NT2/D1 (cell line): ENCODE data around the gene LORICRIN.

Experiments
- DNase-seq: peaks from one replicate; pipeline ENCODE4 v3.0.0-alpha.2; 2011; ENCODE audit warnings: low read depth, low spot score
- H3K27me3 ChIP-seq: 2 replicates; pipeline ENCODE4 v1.6.0; 2011; ENCODE audit warnings: mild to moderate bottlenecking; ENCODE audit not compliant: insufficient read length, insufficient read depth
- H3K36me3 ChIP-seq: 2 replicates; pipeline ENCODE4 v1.6.1; 2011; ENCODE audit warnings: mild to moderate bottlenecking, low read length, mixed read lengths; ENCODE audit not compliant: insufficient read depth, insufficient read length
- H3K4me1 ChIP-seq: 2 replicates; pipeline ENCODE4 v1.5.1; 2011; ENCODE audit not compliant: insufficient read depth, insufficient read length
- H3K4me3 ChIP-seq: 2 replicates; pipeline ENCODE4 v1.5.1; 2011; ENCODE audit warnings: low read depth; ENCODE audit not compliant: insufficient read length
- H3K9ac ChIP-seq: 2 replicates; pipeline ENCODE4 v1.6.0; 2011; ENCODE audit warnings: low read depth; ENCODE audit not compliant: insufficient read length
- H3K9me3 ChIP-seq: 2 replicates; pipeline ENCODE4 v1.5.1; 2011; ENCODE audit warnings: mild to moderate bottlenecking, low read length; ENCODE audit not compliant: insufficient read depth
- SUZ12 ChIP-seq: IDR thresholded peaks from 2 replicates; pipeline ENCODE4 v1.6.1; 2011; ENCODE audit not compliant: insufficient read length, insufficient read depth; ENCODE audit errors: extremely low read depth
- YY1 ChIP-seq: IDR thresholded peaks from 2 replicates; pipeline ENCODE4 v1.6.1; 2011; ENCODE audit not compliant: insufficient read length, insufficient read depth
- ZNF274 ChIP-seq: IDR thresholded peaks from 2 replicates; pipeline ENCODE4 v1.6.1; 2011; ENCODE audit warnings: mild to moderate bottlenecking, low read depth, low read length

LORICRIN gene

GRCh38 chr1:153251087-153251486 lies 8.4 kb upstream of the LORICRIN start:
- no peaks in the 10 kb centered on the region for H3K27me3 ChIP-seq
- TF ChIP-seq YY1 (no peak), ZNF274 (no peak), SUZ12 (no peak)
- H3K9ac ChIP-seq: no peak overlapping the region
- H3K9me3 ChIP-seq: no peaks in the 10 kb centered on the region
- H3K4me3 ChIP-seq: no peak overlapping the region
- DNase-seq: no peak
- H3K4me1 ChIP-seq: no peaks in the 10 kb centered on the region
- no peaks in the 10 kb centered on the region for H3K36me3 ChIP-seq

GRCh38 chr1:153251562-153251961 lies 7.9 kb upstream of the LORICRIN start:
- Histone ChIP-seq H3K36me3 (no peaks in the 10 kb centered on the region), H3K9me3 (no peaks in the 10 kb centered on the region), H3K4me3 (no peak overlapping the region), H3K27me3 (no peaks in the 10 kb centered on the region), H3K9ac (no peak overlapping the region), H3K4me1 (no peaks in the 10 kb centered on the region)
- DNase-seq: no peak
- no peak for TF ChIP-seq ZNF274
- no peak for TF ChIP-seq YY1
- no peak for TF ChIP-seq SUZ12

DNA sequence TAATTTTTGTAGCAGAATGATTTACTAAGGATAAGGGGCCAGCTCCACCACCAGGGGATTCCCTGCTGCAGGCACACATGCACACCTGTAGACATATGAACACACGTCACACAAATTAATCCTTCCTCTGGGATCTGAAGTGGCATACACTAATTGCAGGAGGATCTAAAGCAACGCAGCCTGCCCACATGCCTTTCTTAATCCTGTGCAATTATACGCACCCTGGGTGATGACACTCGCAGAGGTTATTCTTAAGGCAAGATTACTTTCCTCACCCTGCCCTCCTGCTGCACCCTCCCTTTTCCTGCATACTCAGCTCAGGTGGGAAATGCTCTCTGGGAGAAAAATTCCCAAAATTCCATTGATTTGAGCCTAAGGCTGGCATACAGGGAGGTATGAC lies 7.5 kb upstream of the LORICRIN start:
- Histone ChIP-seq H3K4me1 (no peaks in the 10 kb centered on the region), H3K9me3 (no peaks in the 10 kb centered on the region), H3K36me3 (no peaks in the 10 kb centered on the region), H3K9ac (no peak overlapping the region), H3K4me3 (no peak overlapping the region), H3K27me3 (no peaks in the 10 kb centered on the region)
- TF ChIP-seq YY1 (no peak), ZNF274 (no peak), SUZ12 (no peak)
- DNase-seq: no peak

GRCh38 chr1:153253076-153253475 lies 6.4 kb upstream of the LORICRIN start:
- Histone ChIP-seq H3K9ac (no peak overlapping the region), H3K4me3 (no peak overlapping the region), H3K9me3 (no peaks in the 10 kb centered on the region), H3K4me1 (no peaks in the 10 kb centered on the region), H3K36me3 (no peaks in the 10 kb centered on the region), H3K27me3 (peaks cover 5% of the 10 kb centered on the region)
- TF ChIP-seq SUZ12: no peak
- no peak for TF ChIP-seq YY1
- no peak for TF ChIP-seq ZNF274
- DNase-seq: no peak

DNA sequence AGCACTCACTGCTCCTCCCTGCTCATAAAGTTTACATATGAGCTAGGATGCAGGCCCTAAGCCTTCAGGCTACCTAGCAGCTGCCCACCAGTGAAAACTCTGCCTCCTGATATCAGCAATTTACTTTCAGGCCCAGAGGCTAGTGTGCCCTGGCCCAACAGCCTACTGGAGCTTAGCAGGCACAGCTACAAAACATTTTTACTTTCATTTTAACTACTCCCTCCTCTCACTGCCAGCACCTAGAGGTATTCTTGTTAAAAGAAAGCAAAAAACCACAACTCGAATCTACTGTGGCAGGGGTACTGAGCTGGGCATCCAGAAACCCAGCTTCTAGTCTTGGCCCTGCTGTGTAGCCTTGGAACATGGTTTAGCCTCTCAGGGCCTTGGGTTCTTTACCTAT lies 5.8 kb upstream of the LORICRIN start:
- no peak overlapping the region for H3K4me3 ChIP-seq
- H3K4me1 ChIP-seq: no peaks in the 10 kb centered on the region
- H3K9me3 ChIP-seq: no peaks in the 10 kb centered on the region
- DNase-seq: no peak
- H3K27me3 ChIP-seq: peaks cover 11% of the 10 kb centered on the region
- H3K9ac ChIP-seq: no peak overlapping the region
- TF ChIP-seq YY1 (no peak), ZNF274 (no peak), SUZ12 (no peak)
- no peaks in the 10 kb centered on the region for H3K36me3 ChIP-seq

- DNase-seq: peak; percentile 9
- TF ChIP-seq SUZ12 (no peak), YY1 (no peak), ZNF274 (no peak)
- Histone ChIP-seq H3K4me3 (peak overlapping the region; percentile 38), H3K9me3 (peaks cover 8% of the 10 kb centered on the region; the same call in 1 of the 2 replicates), H3K36me3 (no peaks in the 10 kb centered on the region), H3K4me1 (no peaks in the 10 kb centered on the region), H3K27me3 (peaks cover 70% of the 10 kb centered on the region), H3K9ac (no peak overlapping the region)
Observed at GRCh38 chr1:153260585-153261280, 1.2 kb downstream of the LORICRIN start.

DNA sequence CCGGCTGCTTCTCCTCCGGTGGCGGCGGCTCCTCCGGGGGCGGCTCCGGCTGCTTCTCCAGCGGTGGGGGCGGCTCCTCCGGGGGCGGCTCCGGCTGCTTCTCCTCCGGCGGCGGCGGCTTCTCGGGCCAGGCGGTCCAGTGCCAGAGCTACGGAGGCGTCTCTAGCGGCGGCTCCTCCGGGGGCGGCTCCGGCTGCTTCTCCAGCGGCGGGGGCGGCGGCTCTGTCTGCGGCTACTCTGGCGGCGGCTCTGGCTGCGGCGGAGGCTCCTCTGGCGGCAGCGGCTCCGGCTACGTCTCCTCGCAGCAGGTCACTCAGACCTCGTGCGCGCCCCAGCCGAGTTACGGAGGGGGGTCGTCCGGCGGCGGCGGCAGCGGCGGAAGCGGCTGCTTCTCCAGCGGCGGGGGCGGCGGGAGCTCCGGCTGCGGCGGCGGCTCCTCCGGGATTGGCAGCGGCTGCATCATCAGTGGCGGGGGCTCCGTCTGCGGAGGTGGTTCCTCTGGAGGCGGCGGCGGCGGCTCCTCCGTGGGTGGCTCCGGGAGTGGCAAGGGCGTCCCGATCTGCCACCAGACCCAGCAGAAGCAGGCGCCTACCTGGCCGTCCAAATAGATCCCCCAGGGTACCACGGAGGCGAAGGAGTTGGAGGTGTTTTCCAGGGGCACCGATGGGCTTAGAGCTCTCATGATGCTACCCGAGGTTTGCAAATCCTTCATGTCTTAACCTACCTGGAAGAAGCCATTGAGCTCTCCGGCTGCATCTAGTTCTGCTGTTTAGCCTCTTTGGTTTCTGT lies 2.0 kb downstream of the LORICRIN start:
- H3K36me3 ChIP-seq: no peaks in the 10 kb centered on the region
- peak overlapping the region; percentile 38 for H3K4me3 ChIP-seq
- TF ChIP-seq ZNF274 (no peak), SUZ12 (peak; percentile 58), YY1 (no peak)
- H3K9me3 ChIP-seq: peaks cover 8% of the 10 kb centered on the region; the same call in 1 of the 2 replicates
- peak overlapping the region; percentile 29 for H3K9ac ChIP-seq
- peak; percentile 40 for DNase-seq
- H3K4me1 ChIP-seq: no peaks in the 10 kb centered on the region
- H3K27me3 ChIP-seq: peaks cover 70% of the 10 kb centered on the region
